C4-2B (cell line): ENCODE data around the gene SORCS2.

Experiments used
- ZFX ChIP-seq: fragments of 450-650 bp; IDR thresholded peaks from 2 replicates; pipeline ENCODE4 v1.6.1; 2017
- TF ChIP-seq, protein P1 (sequence below): fragments of 450-650 bp; conservative IDR thresholded peaks from 2 replicates; pipeline ENCODE4 v1.5.1; 2017; ENCODE audit warnings: mild to moderate bottlenecking

DNA sequence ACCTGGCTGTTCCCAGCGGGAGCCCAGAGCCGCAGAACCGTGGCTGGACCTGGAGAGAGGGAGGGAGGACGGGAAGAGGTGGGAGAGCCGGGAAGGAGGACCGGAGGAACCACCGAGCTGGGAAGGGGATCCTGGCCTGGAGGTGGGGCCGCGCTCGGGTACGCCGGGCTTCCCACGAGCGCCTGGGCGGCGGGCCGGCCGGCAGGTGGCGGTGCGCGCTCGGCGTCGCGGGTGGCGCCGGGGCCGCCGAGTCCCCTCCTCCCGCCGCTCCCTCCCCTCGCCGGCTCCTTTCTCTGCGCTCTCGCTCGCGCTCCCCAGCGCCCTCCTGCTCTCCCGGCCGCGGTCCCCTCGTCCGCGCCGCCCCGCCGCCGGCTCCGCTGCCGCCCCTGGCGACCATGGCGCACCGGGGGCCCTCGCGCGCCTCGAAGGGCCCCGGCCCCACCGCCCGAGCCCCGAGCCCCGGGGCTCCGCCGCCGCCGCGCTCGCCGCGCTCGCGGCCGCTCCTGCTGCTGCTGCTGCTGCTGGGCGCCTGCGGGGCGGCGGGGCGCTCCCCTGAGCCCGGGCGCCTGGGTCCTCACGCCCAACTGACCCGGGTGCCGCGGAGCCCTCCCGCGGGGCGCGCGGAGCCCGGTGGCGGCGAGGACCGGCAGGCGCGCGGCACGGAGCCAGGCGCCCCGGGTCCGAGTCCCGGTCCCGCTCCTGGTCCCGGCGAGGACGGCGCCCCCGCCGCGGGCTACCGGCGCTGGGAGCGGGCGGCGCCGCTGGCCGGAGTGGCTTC is at the start of gene SORCS2:
- TF ChIP-seq, protein P1, sequence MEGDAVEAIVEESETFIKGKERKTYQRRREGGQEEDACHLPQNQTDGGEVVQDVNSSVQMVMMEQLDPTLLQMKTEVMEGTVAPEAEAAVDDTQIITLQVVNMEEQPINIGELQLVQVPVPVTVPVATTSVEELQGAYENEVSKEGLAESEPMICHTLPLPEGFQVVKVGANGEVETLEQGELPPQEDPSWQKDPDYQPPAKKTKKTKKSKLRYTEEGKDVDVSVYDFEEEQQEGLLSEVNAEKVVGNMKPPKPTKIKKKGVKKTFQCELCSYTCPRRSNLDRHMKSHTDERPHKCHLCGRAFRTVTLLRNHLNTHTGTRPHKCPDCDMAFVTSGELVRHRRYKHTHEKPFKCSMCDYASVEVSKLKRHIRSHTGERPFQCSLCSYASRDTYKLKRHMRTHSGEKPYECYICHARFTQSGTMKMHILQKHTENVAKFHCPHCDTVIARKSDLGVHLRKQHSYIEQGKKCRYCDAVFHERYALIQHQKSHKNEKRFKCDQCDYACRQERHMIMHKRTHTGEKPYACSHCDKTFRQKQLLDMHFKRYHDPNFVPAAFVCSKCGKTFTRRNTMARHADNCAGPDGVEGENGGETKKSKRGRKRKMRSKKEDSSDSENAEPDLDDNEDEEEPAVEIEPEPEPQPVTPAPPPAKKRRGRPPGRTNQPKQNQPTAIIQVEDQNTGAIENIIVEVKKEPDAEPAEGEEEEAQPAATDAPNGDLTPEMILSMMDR, result peak; percentile 81
- no peak for TF ChIP-seq ZFX
